OCI-LY1 (cell line): ENCODE data around the gene ATG5.

ENCODE experiments used
- H2AFZ ChIP-seq: fragments of 200-600 bp; sonication (generic), shearing (Covaris generic); 2 replicates; pipeline ENCODE4 v1.6.0; 2014; ENCODE audit warnings: antibody characterized with exemption, mild to moderate bottlenecking, low read length
- H3F3A ChIP-seq: fragments of 200-600 bp; sonication (generic), shearing (Covaris generic); 2 replicates; pipeline ENCODE4 v1.6.0; 2014; ENCODE audit warnings: mild to moderate bottlenecking, antibody characterized with exemption, low read length, moderate library complexity; ENCODE audit not compliant: insufficient read depth
- H3K27ac ChIP-seq: fragments of 200-600 bp; sonication (generic); 2 replicates; pipeline ENCODE4 v1.5.1; 2014; ENCODE audit warnings: low read length, mixed run types, mild to moderate bottlenecking, low read depth; ENCODE audit not compliant: poor library complexity, severe bottlenecking
- H3K27me3 ChIP-seq: fragments of 200-600 bp; sonication (generic); 2 replicates; pipeline ENCODE4 v1.6.0; 2014; ENCODE audit warnings: antibody characterized with exemption, mild to moderate bottlenecking, low read length, moderate library complexity; ENCODE audit not compliant: insufficient read depth
- H3K36me3 ChIP-seq: fragments of 200-600 bp; sonication (generic); 2 replicates; pipeline ENCODE4 v1.6.1; 2014; ENCODE audit warnings: mild to moderate bottlenecking, antibody characterized with exemption, low read length, moderate library complexity, mixed read lengths; ENCODE audit not compliant: insufficient read depth
- H3K4me1 ChIP-seq: fragments of 200-600 bp; sonication (generic); 2 replicates; pipeline ENCODE4 v1.5.1; 2014; ENCODE audit warnings: mild to moderate bottlenecking, low read length, moderate library complexity; ENCODE audit not compliant: insufficient read depth, severe bottlenecking
- H3K4me2 ChIP-seq: fragments of 200-600 bp; sonication (generic), shearing (Covaris generic); 2 replicates; pipeline ENCODE4 v1.6.1; 2014; ENCODE audit warnings: low read length
- H3K4me3 ChIP-seq: fragments of 200-600 bp; sonication (generic); 2 replicates; pipeline ENCODE4 v1.5.1; 2014; ENCODE audit warnings: low read length, low read depth, mild to moderate bottlenecking, mixed read lengths; ENCODE audit not compliant: poor library complexity, severe bottlenecking
- H3K79me2 ChIP-seq: fragments of 200-600 bp; shearing (Covaris generic); 2 replicates; pipeline ENCODE4 v1.6.1; 2016; ENCODE audit warnings: mixed run types, low read length, mixed read lengths; ENCODE audit not compliant: insufficient read depth
- H3K9ac ChIP-seq: fragments of 200-600 bp; sonication (generic), shearing (Covaris generic); 2 replicates; pipeline ENCODE4 v1.6.1; 2014; ENCODE audit warnings: mild to moderate bottlenecking, low read length, mixed read lengths
- H3K9me2 ChIP-seq: fragments of 200-600 bp; sonication (generic), shearing (Covaris generic); 2 replicates; pipeline ENCODE4 v1.6.1; 2014; ENCODE audit warnings: low read depth, mild to moderate bottlenecking, low read length, mixed read lengths
- H3K9me3 ChIP-seq: fragments of 200-600 bp; shearing (Covaris generic); 2 replicates; pipeline ENCODE4 v1.6.1; 2014; ENCODE audit warnings: low read length, mixed read lengths
- H4K20me1 ChIP-seq: fragments of 200-600 bp; sonication (generic), shearing (Covaris generic); 2 replicates; pipeline ENCODE4 v1.6.0; 2016; ENCODE audit warnings: mild to moderate bottlenecking, low read length; ENCODE audit not compliant: insufficient read depth
- EZH2 ChIP-seq: fragments of 200-600 bp; sonication (generic), shearing (Covaris generic); IDR thresholded peaks from 2 replicates; pipeline ENCODE4 v1.8.0; 2017; ENCODE audit warnings: borderline replicate concordance, mixed run types, mild to moderate bottlenecking, antibody characterized with exemption, low read length, moderate library complexity, mixed read lengths
- TF ChIP-seq, protein P1 (sequence below): fragments of 200-600 bp; sonication (generic), shearing (Covaris generic); IDR thresholded peaks from 2 replicates; pipeline ENCODE4 v1.5.1; 2017; ENCODE audit warnings: mild to moderate bottlenecking, antibody characterized with exemption, low read length, moderate library complexity, mixed read lengths

ATG5 gene

GRCh38 chr6:106334646-106335448 is 9.3 kb upstream of the ATG5 start:
- H3K9me3 ChIP-seq, result no peaks in the 10 kb centered on the region

DNA sequence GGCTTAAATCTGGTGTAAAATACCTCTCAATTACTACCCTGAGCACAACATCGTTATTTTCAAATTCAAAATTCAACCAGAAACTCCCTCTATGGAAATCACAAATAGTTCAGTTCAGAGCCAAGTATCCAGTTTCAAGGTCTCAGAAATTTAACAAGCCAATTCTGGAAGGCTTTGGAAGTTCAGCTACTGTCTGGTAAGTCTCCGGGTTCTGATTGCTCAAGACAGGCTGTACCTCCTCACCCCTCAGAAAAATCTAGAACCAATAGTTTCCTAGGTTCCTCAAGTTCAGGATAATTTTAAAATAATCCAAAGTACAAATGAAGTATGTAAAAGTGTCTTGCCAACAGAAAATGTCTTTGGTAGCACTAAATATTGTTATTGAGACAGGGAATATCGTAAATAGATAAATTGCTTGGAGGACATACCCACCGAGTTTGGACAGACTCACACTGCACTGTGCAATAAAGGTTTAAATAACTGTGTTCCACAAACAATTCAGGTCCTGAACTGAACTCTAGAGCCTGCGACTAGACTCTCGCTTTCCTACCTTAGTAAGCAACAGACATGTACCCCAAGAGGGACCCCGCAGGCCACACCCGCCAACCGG is 729 bp downstream of the ATG5 start:
- Histone ChIP-seq H3K4me3 (peak overlapping the region; percentile 84), H3K4me1 (peaks cover 20% of the 10 kb centered on the region), H2AFZ (no peak overlapping the region), H3K79me2 (peaks cover 51% of the 10 kb centered on the region), H3K27me3 (no peaks in the 10 kb centered on the region), H3K9me3 (no peaks in the 10 kb centered on the region), H3K9ac (peak overlapping the region; percentile 83), H3F3A (no peaks in the 10 kb centered on the region), H3K9me2 (no peaks in the 10 kb centered on the region), H4K20me1 (no peaks in the 10 kb centered on the region), H3K4me2 (peak overlapping the region; percentile 96), H3K27ac (peak overlapping the region; percentile 63), H3K36me3 (no peaks in the 10 kb centered on the region)
- TF ChIP-seq, protein P1, sequence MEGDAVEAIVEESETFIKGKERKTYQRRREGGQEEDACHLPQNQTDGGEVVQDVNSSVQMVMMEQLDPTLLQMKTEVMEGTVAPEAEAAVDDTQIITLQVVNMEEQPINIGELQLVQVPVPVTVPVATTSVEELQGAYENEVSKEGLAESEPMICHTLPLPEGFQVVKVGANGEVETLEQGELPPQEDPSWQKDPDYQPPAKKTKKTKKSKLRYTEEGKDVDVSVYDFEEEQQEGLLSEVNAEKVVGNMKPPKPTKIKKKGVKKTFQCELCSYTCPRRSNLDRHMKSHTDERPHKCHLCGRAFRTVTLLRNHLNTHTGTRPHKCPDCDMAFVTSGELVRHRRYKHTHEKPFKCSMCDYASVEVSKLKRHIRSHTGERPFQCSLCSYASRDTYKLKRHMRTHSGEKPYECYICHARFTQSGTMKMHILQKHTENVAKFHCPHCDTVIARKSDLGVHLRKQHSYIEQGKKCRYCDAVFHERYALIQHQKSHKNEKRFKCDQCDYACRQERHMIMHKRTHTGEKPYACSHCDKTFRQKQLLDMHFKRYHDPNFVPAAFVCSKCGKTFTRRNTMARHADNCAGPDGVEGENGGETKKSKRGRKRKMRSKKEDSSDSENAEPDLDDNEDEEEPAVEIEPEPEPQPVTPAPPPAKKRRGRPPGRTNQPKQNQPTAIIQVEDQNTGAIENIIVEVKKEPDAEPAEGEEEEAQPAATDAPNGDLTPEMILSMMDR, result no peak
- no peak for TF ChIP-seq EZH2

More at GRCh38 chr6:106334646-106335448, 9.3 kb upstream of the ATG5 start:
- Histone ChIP-seq H3K79me2 (no peaks in the 10 kb centered on the region), H3K9ac (no peak overlapping the region), H3K9me2 (no peaks in the 10 kb centered on the region), H3K4me3 (no peak overlapping the region), H3K4me1 (no peaks in the 10 kb centered on the region), H3K27ac (no peak overlapping the region), H3K36me3 (no peaks in the 10 kb centered on the region), H2AFZ (no peak overlapping the region), H4K20me1 (no peaks in the 10 kb centered on the region), H3F3A (no peaks in the 10 kb centered on the region), H3K27me3 (no peaks in the 10 kb centered on the region), H3K4me2 (no peak overlapping the region)
- no peak for TF ChIP-seq EZH2
- TF ChIP-seq, protein P1, result peak; percentile 56

GRCh38 chr6:106321940-106322339 is 3.6 kb downstream of the ATG5 start:
- H3K27me3 ChIP-seq, result no peaks in the 10 kb centered on the region
- no peaks in the 10 kb centered on the region for H3F3A ChIP-seq
- H3K27ac ChIP-seq, result no peak overlapping the region
- peaks cover 80% of the 10 kb centered on the region for H3K79me2 ChIP-seq
- TF ChIP-seq EZH2, result no peak
- TF ChIP-seq, protein P1, result no peak
- no peaks in the 10 kb centered on the region for H4K20me1 ChIP-seq
- no peak overlapping the region for H3K4me2 ChIP-seq
- peaks cover 26% of the 10 kb centered on the region for H3K4me1 ChIP-seq
- H3K4me3 ChIP-seq, result no peak overlapping the region
- no peaks in the 10 kb centered on the region for H3K9me2 ChIP-seq
- no peak overlapping the region for H3K9ac ChIP-seq
- no peaks in the 10 kb centered on the region for H3K36me3 ChIP-seq
- H3K9me3 ChIP-seq, result no peaks in the 10 kb centered on the region
- H2AFZ ChIP-seq, result no peak overlapping the region
